ENCODE measurements around the gene SRGAP3. TPM values are rescaled to one million over a fixed set of nuclear protein-coding genes. Genes with fewer than 3 reads are reported as not detected.

SRGAP3 gene
- total and polyA plus RNA-seq, 2 donors (not counting 1 experiment from before 2014, with no cell fraction given): 0.92 to 12.4 TPM

DNA sequence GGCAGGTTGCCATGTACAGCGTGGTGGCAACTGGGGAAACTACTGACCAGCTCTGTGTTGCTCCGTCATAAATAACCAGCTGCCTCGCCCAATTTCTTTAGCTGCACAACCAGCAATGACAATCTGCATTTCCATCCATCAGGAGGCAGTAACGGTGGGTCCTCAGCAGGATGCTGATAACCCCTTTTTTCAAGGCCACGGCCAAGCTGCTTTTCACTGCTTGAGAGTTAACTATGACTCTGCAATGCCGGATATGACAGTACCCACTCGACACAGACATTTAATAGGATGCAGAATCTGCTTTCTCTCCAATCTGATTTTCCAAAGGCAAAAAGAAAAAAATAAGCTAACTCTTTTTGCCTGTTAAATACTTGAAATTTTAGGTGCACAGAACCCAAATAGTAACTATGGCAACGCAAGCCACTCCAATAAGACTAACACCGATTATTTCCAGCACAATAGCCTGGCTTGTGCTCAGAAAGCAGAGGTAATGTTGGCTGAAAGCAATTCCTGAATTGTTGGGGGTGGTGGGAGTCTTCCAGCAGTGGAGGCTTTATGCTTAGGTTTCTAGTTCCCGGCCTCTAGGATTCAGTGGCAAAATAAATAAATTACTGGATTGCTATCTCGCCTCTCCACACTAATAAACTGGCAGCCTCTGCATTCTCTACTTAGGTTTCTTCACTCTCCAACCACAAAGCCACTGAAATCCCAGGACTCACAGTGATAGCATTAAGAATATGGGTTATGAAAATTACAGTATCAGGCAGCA, 31.2 kb upstream of the SRGAP3 start:
- H3K9me3 ChIP-seq (ENCODE audit: control insufficient read depth, insufficient read depth, low read depth, low read length): no peaks in the 10 kb centered on the region
- peak in 1 of 2 donors; percentile 69 for DNase-seq (ENCODE audit: low read depth in 2 of 2)
- H4K20me1 ChIP-seq (ENCODE audit: control insufficient read depth, extremely low read depth, insufficient read depth, low read length): no peaks in the 10 kb centered on the region
- no peaks in the 10 kb centered on the region for H3K27me3 ChIP-seq (ENCODE audit: control insufficient read depth, insufficient read depth, low read length)
- H2AFZ ChIP-seq (ENCODE audit: low read length): no peak overlapping the region
- H3K4me3 ChIP-seq (replicated peaks in 1 of 4; ENCODE audit: control extremely low read depth in 1 of 4, insufficient read depth in 1 of 4, low read depth in 3 of 4, low read length in 4 of 4): no peak overlapping the region
- no peak overlapping the region for H3K4me2 ChIP-seq (ENCODE audit: extremely low read depth, insufficient read depth, low read length)
- H3K9ac ChIP-seq (ENCODE audit: insufficient read depth, low read length): no peak overlapping the region
- no peak overlapping the region for H3K27ac ChIP-seq (ENCODE audit: insufficient read depth, low read length)
- no peaks in the 10 kb centered on the region for H3K4me1 ChIP-seq (ENCODE audit: control insufficient read depth, extremely low read depth, insufficient read depth, low read length)
- H3K36me3 ChIP-seq (ENCODE audit: control insufficient read depth, insufficient read depth, low read length): no peaks in the 10 kb centered on the region
- no peaks in the 10 kb centered on the region for H3K79me2 ChIP-seq (ENCODE audit: control insufficient read depth, insufficient read depth, low read length)
- no peak for TF ChIP-seq EZH2 (IDR thresholded peaks at IDR 0.05; ENCODE audit: low read length, missing control alignments)
- TF ChIP-seq, protein P1, sequence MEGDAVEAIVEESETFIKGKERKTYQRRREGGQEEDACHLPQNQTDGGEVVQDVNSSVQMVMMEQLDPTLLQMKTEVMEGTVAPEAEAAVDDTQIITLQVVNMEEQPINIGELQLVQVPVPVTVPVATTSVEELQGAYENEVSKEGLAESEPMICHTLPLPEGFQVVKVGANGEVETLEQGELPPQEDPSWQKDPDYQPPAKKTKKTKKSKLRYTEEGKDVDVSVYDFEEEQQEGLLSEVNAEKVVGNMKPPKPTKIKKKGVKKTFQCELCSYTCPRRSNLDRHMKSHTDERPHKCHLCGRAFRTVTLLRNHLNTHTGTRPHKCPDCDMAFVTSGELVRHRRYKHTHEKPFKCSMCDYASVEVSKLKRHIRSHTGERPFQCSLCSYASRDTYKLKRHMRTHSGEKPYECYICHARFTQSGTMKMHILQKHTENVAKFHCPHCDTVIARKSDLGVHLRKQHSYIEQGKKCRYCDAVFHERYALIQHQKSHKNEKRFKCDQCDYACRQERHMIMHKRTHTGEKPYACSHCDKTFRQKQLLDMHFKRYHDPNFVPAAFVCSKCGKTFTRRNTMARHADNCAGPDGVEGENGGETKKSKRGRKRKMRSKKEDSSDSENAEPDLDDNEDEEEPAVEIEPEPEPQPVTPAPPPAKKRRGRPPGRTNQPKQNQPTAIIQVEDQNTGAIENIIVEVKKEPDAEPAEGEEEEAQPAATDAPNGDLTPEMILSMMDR (conservative IDR thresholded peaks at IDR 0.05 in 1 of 2, IDR thresholded peaks at IDR 0.05 in 1 of 2; ENCODE audit: low read depth in 1 of 2, low read length in 2 of 2): no peak

DNA sequence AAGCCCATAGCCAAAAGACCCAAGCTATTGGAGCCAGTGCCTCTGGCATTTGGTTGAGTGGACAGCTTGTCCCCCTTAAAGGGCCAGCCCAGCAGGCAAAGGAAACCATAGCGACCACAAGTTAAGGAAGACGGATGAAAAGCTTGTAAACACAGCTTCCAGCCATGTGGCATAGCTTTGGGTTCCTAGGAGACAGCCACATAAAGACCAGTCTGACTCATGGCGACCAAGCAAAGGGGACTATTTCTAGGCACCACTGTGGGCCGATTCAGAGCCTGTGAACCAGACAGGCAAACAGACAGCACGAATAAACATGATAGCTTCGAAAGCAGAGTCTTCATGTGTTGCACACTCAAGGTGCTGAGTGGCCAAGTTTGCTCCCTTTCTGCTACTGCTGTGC, 30.5 kb upstream of the SRGAP3 start:
- Histone ChIP-seq H2AFZ (ENCODE audit: low read length) (no peak overlapping the region), H3K4me1 (ENCODE audit: control insufficient read depth, extremely low read depth, insufficient read depth, low read length) (no peaks in the 10 kb centered on the region), H3K4me2 (ENCODE audit: extremely low read depth, insufficient read depth, low read length) (no peak overlapping the region), H3K79me2 (ENCODE audit: control insufficient read depth, insufficient read depth, low read length) (no peaks in the 10 kb centered on the region), H3K27ac (ENCODE audit: insufficient read depth, low read length) (no peak overlapping the region), H3K9ac (ENCODE audit: insufficient read depth, low read length) (no peak overlapping the region), H3K4me3 (replicated peaks in 1 of 4; ENCODE audit: control extremely low read depth in 1 of 4, insufficient read depth in 1 of 4, low read depth in 3 of 4, low read length in 4 of 4) (no peak overlapping the region), H3K36me3 (ENCODE audit: control insufficient read depth, insufficient read depth, low read length) (no peaks in the 10 kb centered on the region), H4K20me1 (ENCODE audit: control insufficient read depth, extremely low read depth, insufficient read depth, low read length) (no peaks in the 10 kb centered on the region), H3K27me3 (ENCODE audit: control insufficient read depth, insufficient read depth, low read length) (no peaks in the 10 kb centered on the region), H3K9me3 (ENCODE audit: control insufficient read depth, insufficient read depth, low read depth, low read length) (no peaks in the 10 kb centered on the region)
- DNase-seq (ENCODE audit: low read depth in 2 of 2): peak in 1 of 2 donors; percentile 66
- no peak for TF ChIP-seq EZH2 (IDR thresholded peaks at IDR 0.05; ENCODE audit: low read length, missing control alignments)
- TF ChIP-seq, protein P1 (conservative IDR thresholded peaks at IDR 0.05 in 1 of 2, IDR thresholded peaks at IDR 0.05 in 1 of 2; ENCODE audit: low read depth in 1 of 2, low read length in 2 of 2): no peak

DNA sequence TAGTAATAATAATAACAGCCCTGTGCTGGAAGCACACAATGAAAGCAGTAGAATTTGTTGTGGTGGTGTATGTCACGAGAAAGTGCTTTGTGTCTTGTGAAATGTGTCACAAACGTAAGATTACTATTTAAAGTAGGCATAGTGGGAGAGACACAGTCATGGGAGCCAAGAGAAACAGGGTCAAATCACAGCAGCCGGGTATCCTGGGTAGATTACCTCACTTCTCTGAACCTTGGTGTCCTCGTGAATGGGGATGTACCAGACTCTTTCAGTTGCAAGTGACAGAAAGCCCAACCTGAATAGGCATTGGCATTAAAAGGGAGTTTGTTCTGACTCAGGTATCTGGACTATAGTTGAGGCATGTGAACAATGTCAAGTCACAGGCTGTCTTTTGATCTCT, 29.1 kb upstream of the SRGAP3 start:
- no peaks in the 10 kb centered on the region for H3K4me1 ChIP-seq (ENCODE audit: control insufficient read depth, extremely low read depth, insufficient read depth, low read length)
- TF ChIP-seq, protein P1 (conservative IDR thresholded peaks at IDR 0.05 in 1 of 2, IDR thresholded peaks at IDR 0.05 in 1 of 2; ENCODE audit: low read depth in 1 of 2, low read length in 2 of 2): no peak
- no peak for TF ChIP-seq EZH2 (IDR thresholded peaks at IDR 0.05; ENCODE audit: low read length, missing control alignments)
- no peak for DNase-seq (ENCODE audit: low read depth in 2 of 2)
- H3K27ac ChIP-seq (ENCODE audit: insufficient read depth, low read length): no peak overlapping the region
- no peaks in the 10 kb centered on the region for H3K36me3 ChIP-seq (ENCODE audit: control insufficient read depth, insufficient read depth, low read length)
- H3K4me3 ChIP-seq (replicated peaks in 1 of 4; ENCODE audit: control extremely low read depth in 1 of 4, insufficient read depth in 1 of 4, low read depth in 3 of 4, low read length in 4 of 4): no peak overlapping the region
- no peaks in the 10 kb centered on the region for H3K9me3 ChIP-seq (ENCODE audit: control insufficient read depth, insufficient read depth, low read depth, low read length)
- H4K20me1 ChIP-seq (ENCODE audit: control insufficient read depth, extremely low read depth, insufficient read depth, low read length): no peaks in the 10 kb centered on the region
- no peak overlapping the region for H3K9ac ChIP-seq (ENCODE audit: insufficient read depth, low read length)
- H3K27me3 ChIP-seq (ENCODE audit: control insufficient read depth, insufficient read depth, low read length): no peaks in the 10 kb centered on the region
- no peak overlapping the region for H3K4me2 ChIP-seq (ENCODE audit: extremely low read depth, insufficient read depth, low read length)
- H3K79me2 ChIP-seq (ENCODE audit: control insufficient read depth, insufficient read depth, low read length): no peaks in the 10 kb centered on the region
- H2AFZ ChIP-seq (ENCODE audit: low read length): no peak overlapping the region
